AG04449 (cell line): ENCODE data around the gene KCNA10.
"Not testable (repeated sequence)": the region's sequence is repeated elsewhere in the genome, so short reads cannot be mapped to it uniquely, and the experiment has no call there.

ENCODE experiments used
- CTCF ChIA-PET: fragments of 350-600 bp; formaldehyde crosslinking; extraction: SDS; loops from one replicate; lab custom pipeline; 2021; ENCODE audit warnings: antibody characterized with exemption; lab: Yijun Ruan, JAX
- POLR2A ChIA-PET: fragments of 400-600, 350-600 bp; formaldehyde crosslinking; extraction: SDS; loops from one replicate; lab custom pipeline; 2020; ENCODE audit warnings: antibody characterized with exemption, inconsistent platforms; lab: Yijun Ruan, JAX
- DNase-seq: peaks from one replicate; pipeline ENCODE4 v3.0.0-alpha.2; 2010; ENCODE audit warnings: low read depth, low spot score
- H3K4me3 ChIP-seq: 2 replicates; pipeline ENCODE4 v1.5.1; 2011; ENCODE audit warnings: low read depth, mild to moderate bottlenecking, control low read depth, low read length
- CTCF ChIP-seq: IDR thresholded peaks from one replicate; pipeline ENCODE4 v1.5.1; 2011; ENCODE audit warnings: mild to moderate bottlenecking, moderate library complexity, low read length, control low read depth, inconsistent platforms; ENCODE audit not compliant: insufficient read depth; ENCODE audit errors: missing control alignments

KCNA10 gene

GRCh38 chr1:110515891-110516290 is 3.1 kb downstream of the KCNA10 start:
- no peak for TF ChIP-seq CTCF
- POLR2A ChIA-PET, result interaction anchor here (1.2 kb wide), 1 partner anchor 12 kb away, joined by 3 read pairs; no protein-coding TSS in a partner anchor
- no peak for DNase-seq
- CTCF ChIA-PET, result interaction anchor here (1.4 to 1.9 kb wide), 2 partner anchors 9 to 20 kb away, joined by 4 to 8 read pairs; no protein-coding TSS in a partner anchor
- no peak overlapping the region for H3K4me3 ChIP-seq

- ChIA-PET POLR2A (no interaction called here), CTCF (interaction anchor here (1.4 to 1.9 kb wide), 2 partner anchors 9 to 19 kb away, joined by 4 to 8 read pairs; no protein-coding TSS in a partner anchor)
These were observed 3.9 kb downstream of the KCNA10 start for GRCh38 chr1:110515041-110515440.

GRCh38 chr1:110513511-110513910 is 5.5 kb downstream of the KCNA10 start:
- no peak for TF ChIP-seq CTCF
- CTCF ChIA-PET, result interaction anchor here (1.2 to 7.2 kb wide), 4 partner anchors 11 to 200 kb away, joined by 3 to 51 read pairs (median 4); no protein-coding TSS in a partner anchor
- no peak overlapping the region for H3K4me3 ChIP-seq
- DNase-seq, result no peak
- POLR2A ChIA-PET, result no interaction called here

More at GRCh38 chr1:110515041-110515440, 3.9 kb downstream of the KCNA10 start:
- DNase-seq, result no peak
- no peak for TF ChIP-seq CTCF
- H3K4me3 ChIP-seq, result no peak overlapping the region

GRCh38 chr1:110511436-110511835 is 7.5 kb downstream of the KCNA10 start:
- H3K4me3 ChIP-seq, result no peak overlapping the region
- ChIA-PET POLR2A (no interaction called here), CTCF (interaction anchor here (7.2 kb wide), 1 partner anchor 15 kb away, joined by 51 read pairs; no protein-coding TSS in a partner anchor)
- no peak for DNase-seq
- TF ChIP-seq CTCF, result no peak

GRCh38 chr1:110510921-110511320 is 8.1 kb downstream of the KCNA10 start:
- DNase-seq, POLR2A ChIA-PET, H3K4me3 ChIP-seq: not testable (repeated sequence)
- CTCF ChIA-PET, result interaction anchor here (7.2 kb wide), 1 partner anchor 15 kb away, joined by 51 read pairs; no protein-coding TSS in a partner anchor

- no peak overlapping the region for H3K4me3 ChIP-seq
- CTCF ChIA-PET, result interaction anchor here (7.2 kb wide), 1 partner anchor 13 kb away, joined by 51 read pairs; no protein-coding TSS in a partner anchor
- DNase-seq, result no peak
- POLR2A ChIA-PET, result no interaction called here
- TF ChIP-seq CTCF, result no peak
These were observed 9.3 kb downstream of the KCNA10 start for GRCh38 chr1:110509655-110510054.
